ENCODE results near the gene SVOP. TPM values are rescaled to one million over a fixed set of nuclear protein-coding genes. Genes with fewer than 3 reads are reported as not detected.
A peak's percentile ranks its signal among the peaks of the same experiment; 100 is the strongest.

The SVOP gene
- polyA plus RNA-seq, 2 of the 4 experiments (the other 2 are of a cell fraction): not detected

DNA sequence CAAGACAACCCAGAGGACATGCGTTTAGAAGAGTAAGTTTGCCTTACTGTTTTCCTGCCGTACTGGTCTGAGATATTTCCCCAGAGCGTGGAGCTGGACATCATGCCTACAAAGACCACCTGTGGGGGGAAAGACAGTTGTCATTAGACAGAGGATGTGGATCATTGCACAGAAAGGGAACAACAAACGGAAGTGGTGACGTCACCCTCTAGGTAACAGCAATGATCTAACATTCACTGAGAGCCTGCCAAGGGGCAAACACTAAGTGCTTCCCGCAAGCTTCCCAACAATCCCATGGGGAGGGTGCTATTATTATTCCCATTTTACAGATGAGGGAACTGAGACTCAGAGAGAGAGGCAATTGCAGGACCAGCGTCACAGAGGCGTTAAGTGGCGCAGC is 48.5 kb downstream of the SVOP start:
- DNase-seq (ENCODE audit: low read depth in 1 of 2, low spot score in 1 of 2) (no peak), FAIRE-seq (no peak), ATAC-seq (no peak)
- 68% methylated on average over 9 of the region's 9 CpGs for WGBS (ENCODE audit: missing lambda C conversion rate)
- CTCF ChIA-PET: no interaction called here
- TF ChIP-seq ZSCAN20 (CRISPR knock-in tag; IDR thresholded peaks at IDR 0.05) (no peak), FOSB (CRISPR knock-in tag; IDR thresholded peaks at IDR 0.05) (no peak), ESRRA (IDR thresholded peaks at IDR 0.05; ENCODE audit: borderline replicate concordance, low read length) (no peak), NR3C1 (IDR thresholded peaks at IDR 0.05) (no peak), POLR2A (IDR thresholded peaks at IDR 0.05; ENCODE audit: low read length) (no peak), CBX8 (IDR thresholded peaks at IDR 0.05) (no peak), PHF8 (IDR thresholded peaks at IDR 0.05; ENCODE audit: borderline replicate concordance, low read depth) (no peak), CHD2 (IDR thresholded peaks at IDR 0.05; ENCODE audit: low read length, partially characterized antibody) (no peak), ZFP36 (IDR thresholded peaks at IDR 0.05; ENCODE audit: borderline replicate concordance, partially characterized antibody) (no peak)
- Histone ChIP-seq H3K4me3 (no peak overlapping the region), H3K9me3 (no peaks in the 10 kb centered on the region), H3K27ac (no peak overlapping the region), H3K4me1 (no peaks in the 10 kb centered on the region), H3K4me2 (no peak overlapping the region)
- POLR2A ChIA-PET: no interaction called here

DNA sequence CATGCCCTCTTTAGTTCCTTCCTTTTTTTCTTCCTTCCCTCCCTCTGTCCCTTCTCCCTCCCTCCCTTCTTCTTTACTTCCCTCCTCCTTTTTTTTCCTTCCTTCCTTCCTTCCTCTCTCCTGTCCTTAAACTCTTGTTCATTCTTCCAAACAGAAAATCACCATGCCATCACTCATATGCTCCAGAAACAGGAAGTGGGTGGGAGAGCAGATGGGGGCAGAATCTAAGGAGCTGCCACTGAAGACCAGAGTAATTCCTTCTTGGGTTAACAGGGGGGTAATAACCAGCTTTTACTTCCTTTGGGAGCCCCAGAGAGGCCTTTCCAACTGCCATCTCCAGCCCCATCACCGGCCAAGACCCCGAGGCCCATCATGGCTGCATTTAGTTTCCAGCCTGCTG is 51.2 kb downstream of the SVOP start:
- no peak for DNase-seq (ENCODE audit: low read depth in 1 of 2, low spot score in 1 of 2)
- WGBS (ENCODE audit: missing lambda C conversion rate): 0% methylated on average over 2 of the region's 2 CpGs
- no peak overlapping the region for H3K4me3 ChIP-seq
- ChIA-PET POLR2A (no interaction called here), CTCF (interaction anchor here (0.8 to 2.9 kb wide), 3 partner anchors 10 to 45 kb away, joined by 3 to 10 read pairs (median 3); no protein-coding TSS in a partner anchor)
- TF ChIP-seq ZSCAN20 (CRISPR knock-in tag; IDR thresholded peaks at IDR 0.05): no peak
- TF ChIP-seq CHD2 (IDR thresholded peaks at IDR 0.05; ENCODE audit: low read length, partially characterized antibody): no peak
- TF ChIP-seq, protein P1, sequence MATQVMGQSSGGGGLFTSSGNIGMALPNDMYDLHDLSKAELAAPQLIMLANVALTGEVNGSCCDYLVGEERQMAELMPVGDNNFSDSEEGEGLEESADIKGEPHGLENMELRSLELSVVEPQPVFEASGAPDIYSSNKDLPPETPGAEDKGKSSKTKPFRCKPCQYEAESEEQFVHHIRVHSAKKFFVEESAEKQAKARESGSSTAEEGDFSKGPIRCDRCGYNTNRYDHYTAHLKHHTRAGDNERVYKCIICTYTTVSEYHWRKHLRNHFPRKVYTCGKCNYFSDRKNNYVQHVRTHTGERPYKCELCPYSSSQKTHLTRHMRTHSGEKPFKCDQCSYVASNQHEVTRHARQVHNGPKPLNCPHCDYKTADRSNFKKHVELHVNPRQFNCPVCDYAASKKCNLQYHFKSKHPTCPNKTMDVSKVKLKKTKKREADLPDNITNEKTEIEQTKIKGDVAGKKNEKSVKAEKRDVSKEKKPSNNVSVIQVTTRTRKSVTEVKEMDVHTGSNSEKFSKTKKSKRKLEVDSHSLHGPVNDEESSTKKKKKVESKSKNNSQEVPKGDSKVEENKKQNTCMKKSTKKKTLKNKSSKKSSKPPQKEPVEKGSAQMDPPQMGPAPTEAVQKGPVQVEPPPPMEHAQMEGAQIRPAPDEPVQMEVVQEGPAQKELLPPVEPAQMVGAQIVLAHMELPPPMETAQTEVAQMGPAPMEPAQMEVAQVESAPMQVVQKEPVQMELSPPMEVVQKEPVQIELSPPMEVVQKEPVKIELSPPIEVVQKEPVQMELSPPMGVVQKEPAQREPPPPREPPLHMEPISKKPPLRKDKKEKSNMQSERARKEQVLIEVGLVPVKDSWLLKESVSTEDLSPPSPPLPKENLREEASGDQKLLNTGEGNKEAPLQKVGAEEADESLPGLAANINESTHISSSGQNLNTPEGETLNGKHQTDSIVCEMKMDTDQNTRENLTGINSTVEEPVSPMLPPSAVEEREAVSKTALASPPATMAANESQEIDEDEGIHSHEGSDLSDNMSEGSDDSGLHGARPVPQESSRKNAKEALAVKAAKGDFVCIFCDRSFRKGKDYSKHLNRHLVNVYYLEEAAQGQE (IDR thresholded peaks at IDR 0.05): no peak
- TF ChIP-seq POLR2AphosphoS2 (conservative IDR thresholded peaks at IDR 0.05; ENCODE audit: low read length): no peak
- no peak overlapping the region for H3K4me2 ChIP-seq
- H3K4me1 ChIP-seq: no peaks in the 10 kb centered on the region
- H3K27ac ChIP-seq: no peak overlapping the region
- no peak for ATAC-seq
- H3K9me3 ChIP-seq: no peaks in the 10 kb centered on the region
- no peak for FAIRE-seq

DNA sequence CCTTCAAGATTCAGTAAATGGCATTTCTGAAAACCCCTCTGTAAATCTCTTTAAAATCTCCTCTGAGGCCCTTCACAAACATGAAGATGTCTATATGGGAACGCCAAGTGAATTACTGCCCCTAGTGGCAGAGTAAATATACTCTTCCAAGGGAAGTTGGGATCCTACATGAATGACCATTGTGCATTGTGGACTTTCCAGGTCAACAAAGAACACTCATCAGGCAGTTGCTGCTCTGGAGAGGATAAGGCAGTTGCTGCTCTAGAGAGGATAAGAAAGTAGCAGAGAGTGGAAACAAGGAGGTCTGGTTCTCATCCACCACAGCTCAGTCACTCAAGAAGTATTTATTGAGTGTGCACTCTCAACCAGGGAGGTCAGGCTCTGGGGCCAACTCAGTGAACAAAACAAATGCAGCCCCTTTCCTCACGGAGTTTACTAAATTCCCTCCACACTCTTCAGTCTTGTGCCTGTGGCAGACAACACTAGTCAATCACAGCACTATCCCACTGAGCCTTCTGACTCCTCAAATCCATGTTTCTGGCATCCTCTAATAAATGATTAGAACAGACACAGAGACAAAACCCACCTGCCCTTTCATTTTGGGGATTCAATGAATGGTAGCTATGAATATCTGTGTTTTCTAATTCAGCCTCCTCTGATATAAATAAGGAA is 52.9 kb downstream of the SVOP start:
- H3K4me2 ChIP-seq: no peak overlapping the region
- H3K9me3 ChIP-seq: no peaks in the 10 kb centered on the region
- TF ChIP-seq RAD21 (conservative IDR thresholded peaks at IDR 0.05 in 1 of 2, IDR thresholded peaks at IDR 0.05 in 1 of 2) (peak; percentile 12 to 36; a peak in 2 of 5 replicates), BHLHE40 (IDR thresholded peaks at IDR 0.05; ENCODE audit: low read depth, low read length) (no peak), HDAC2 (IDR thresholded peaks at IDR 0.05) (no peak)
- TF ChIP-seq, protein P2, sequence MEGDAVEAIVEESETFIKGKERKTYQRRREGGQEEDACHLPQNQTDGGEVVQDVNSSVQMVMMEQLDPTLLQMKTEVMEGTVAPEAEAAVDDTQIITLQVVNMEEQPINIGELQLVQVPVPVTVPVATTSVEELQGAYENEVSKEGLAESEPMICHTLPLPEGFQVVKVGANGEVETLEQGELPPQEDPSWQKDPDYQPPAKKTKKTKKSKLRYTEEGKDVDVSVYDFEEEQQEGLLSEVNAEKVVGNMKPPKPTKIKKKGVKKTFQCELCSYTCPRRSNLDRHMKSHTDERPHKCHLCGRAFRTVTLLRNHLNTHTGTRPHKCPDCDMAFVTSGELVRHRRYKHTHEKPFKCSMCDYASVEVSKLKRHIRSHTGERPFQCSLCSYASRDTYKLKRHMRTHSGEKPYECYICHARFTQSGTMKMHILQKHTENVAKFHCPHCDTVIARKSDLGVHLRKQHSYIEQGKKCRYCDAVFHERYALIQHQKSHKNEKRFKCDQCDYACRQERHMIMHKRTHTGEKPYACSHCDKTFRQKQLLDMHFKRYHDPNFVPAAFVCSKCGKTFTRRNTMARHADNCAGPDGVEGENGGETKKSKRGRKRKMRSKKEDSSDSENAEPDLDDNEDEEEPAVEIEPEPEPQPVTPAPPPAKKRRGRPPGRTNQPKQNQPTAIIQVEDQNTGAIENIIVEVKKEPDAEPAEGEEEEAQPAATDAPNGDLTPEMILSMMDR (IDR thresholded peaks at IDR 0.05): peak; percentile 50
- ChIA-PET CTCF (interaction anchor here (2.9 kb wide), 1 partner anchor 17 kb away, joined by 10 read pairs; no protein-coding TSS in a partner anchor), POLR2A (no interaction called here)
- no peak overlapping the region for H3K27ac ChIP-seq
- FAIRE-seq (no peak), DNase-seq (ENCODE audit: low read depth in 1 of 2, low spot score in 1 of 2) (peak; percentile 51 to 56), ATAC-seq (peak; percentile 58 to 89; a peak in 3 of 6 replicates)
- no peaks in the 10 kb centered on the region for H3K4me1 ChIP-seq
- WGBS (ENCODE audit: missing lambda C conversion rate): 14% methylated on average over 2 of the region's 2 CpGs
- H3K4me3 ChIP-seq: no peak overlapping the region
